COLO829 (cell line): Measurements from ENCODE around the gene SLC35F2.
A peak's percentile ranks its signal among the peaks of the same experiment; 100 is the strongest.
"Not testable (repeated sequence)": the region's sequence is repeated elsewhere in the genome, so short reads cannot be mapped to it uniquely, and the experiment has no call there.

Experiments used
- DNase-seq: peaks from one replicate; pipeline ENCODE4 v3.0.0; 2012; ENCODE audit warnings: low spot score

The SLC35F2 gene

GRCh38 chr11:107840129-107840484 lies 18.5 kb downstream of the SLC35F2 start:
- DNase-seq: peak; percentile 35

GRCh38 chr11:107836851-107837250 lies 21.7 kb downstream of the SLC35F2 start:
- DNase-seq: no peak

- no peak for DNase-seq
These were observed 23.6 kb downstream of the SLC35F2 start for GRCh38 chr11:107834995-107835394.

GRCh38 chr11:107833926-107834325 lies 24.7 kb downstream of the SLC35F2 start:
- not testable (repeated sequence) for DNase-seq

- no peak for DNase-seq
These were observed 27.6 kb downstream of the SLC35F2 start for GRCh38 chr11:107830915-107831540.

GRCh38 chr11:107827041-107827440 lies 31.5 kb downstream of the SLC35F2 start:
- DNase-seq: no peak

- no peak for DNase-seq
These were observed 32.7 kb downstream of the SLC35F2 start for GRCh38 chr11:107825875-107826274.

GRCh38 chr11:107824668-107825369 lies 33.8 kb downstream of the SLC35F2 start:
- no peak for DNase-seq

- DNase-seq: no peak
These were observed 37.2 kb downstream of the SLC35F2 start for GRCh38 chr11:107821199-107821927.

- peak; percentile 10 for DNase-seq
These were observed 39.1 kb downstream of the SLC35F2 start for GRCh38 chr11:107819361-107820014.

GRCh38 chr11:107818491-107818890 lies 40.1 kb downstream of the SLC35F2 start:
- DNase-seq: no peak

GRCh38 chr11:107816028-107816427 lies 42.6 kb downstream of the SLC35F2 start:
- DNase-seq: no peak

GRCh38 chr11:107810875-107811274 lies 47.7 kb downstream of the SLC35F2 start:
- DNase-seq: no peak

- no peak for DNase-seq
These were observed 50.1 kb downstream of the SLC35F2 start for GRCh38 chr11:107808521-107808920.

GRCh38 chr11:107804971-107805370 lies 53.6 kb downstream of the SLC35F2 start:
- DNase-seq: no peak

GRCh38 chr11:107804211-107804610 lies 54.4 kb downstream of the SLC35F2 start:
- no peak for DNase-seq

GRCh38 chr11:107801641-107802040 lies 56.9 kb downstream of the SLC35F2 start:
- no peak for DNase-seq

- DNase-seq: peak; percentile 45
These were observed 59.2 kb downstream of the SLC35F2 start for GRCh38 chr11:107799218-107799859.

- no peak for DNase-seq
These were observed 66.5 kb downstream of the SLC35F2 start for GRCh38 chr11:107792049-107792443.

GRCh38 chr11:107791343-107792048 lies 67.1 kb downstream of the SLC35F2 start:
- DNase-seq: no peak

- no peak for DNase-seq
These were observed 68.8 kb downstream of the SLC35F2 start for GRCh38 chr11:107789767-107790166.

- no peak for DNase-seq
These were observed 70.9 kb downstream of the SLC35F2 start for GRCh38 chr11:107787733-107788132.
